GM12864 (cell line): ENCODE results near the gene TMEM132D.

Experiments used
- DNase-seq: peaks from one replicate; pipeline ENCODE4 v3.0.0-alpha.2; 2011; ENCODE audit warnings: low read depth
- H3K4me3 ChIP-seq: 2 replicates; pipeline ENCODE4 v1.5.1; 2011; ENCODE audit warnings: mild to moderate bottlenecking, low read depth, low read length, control low read depth
- TF ChIP-seq, protein P1 (sequence below): IDR thresholded peaks from 2 replicates; pipeline ENCODE4 v1.5.1; 2011; ENCODE audit warnings: low read depth, mild to moderate bottlenecking, moderate library complexity, low read length, control low read depth, inconsistent platforms; ENCODE audit errors: missing control alignments

TMEM132D gene

DNA sequence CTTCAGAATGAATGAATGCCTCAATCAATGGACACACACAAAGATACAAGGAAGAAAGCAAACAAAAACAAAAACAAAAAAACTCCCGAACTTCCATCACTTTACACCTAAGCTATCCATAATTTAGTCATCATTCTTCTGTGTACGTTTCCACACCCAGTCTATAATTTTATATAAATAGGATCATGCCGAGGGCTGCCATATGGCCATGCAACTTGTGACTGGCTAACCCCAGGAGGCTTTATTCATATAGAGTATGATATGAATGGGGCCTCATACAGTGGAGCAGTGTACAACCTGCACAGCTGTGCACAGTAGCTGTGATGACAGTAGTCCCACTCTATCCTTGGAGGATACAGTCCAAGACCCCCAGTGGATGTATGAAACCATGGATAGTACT is 365.7 kb downstream of the TMEM132D start:
- DNase-seq = no peak
- TF ChIP-seq, protein P1, sequence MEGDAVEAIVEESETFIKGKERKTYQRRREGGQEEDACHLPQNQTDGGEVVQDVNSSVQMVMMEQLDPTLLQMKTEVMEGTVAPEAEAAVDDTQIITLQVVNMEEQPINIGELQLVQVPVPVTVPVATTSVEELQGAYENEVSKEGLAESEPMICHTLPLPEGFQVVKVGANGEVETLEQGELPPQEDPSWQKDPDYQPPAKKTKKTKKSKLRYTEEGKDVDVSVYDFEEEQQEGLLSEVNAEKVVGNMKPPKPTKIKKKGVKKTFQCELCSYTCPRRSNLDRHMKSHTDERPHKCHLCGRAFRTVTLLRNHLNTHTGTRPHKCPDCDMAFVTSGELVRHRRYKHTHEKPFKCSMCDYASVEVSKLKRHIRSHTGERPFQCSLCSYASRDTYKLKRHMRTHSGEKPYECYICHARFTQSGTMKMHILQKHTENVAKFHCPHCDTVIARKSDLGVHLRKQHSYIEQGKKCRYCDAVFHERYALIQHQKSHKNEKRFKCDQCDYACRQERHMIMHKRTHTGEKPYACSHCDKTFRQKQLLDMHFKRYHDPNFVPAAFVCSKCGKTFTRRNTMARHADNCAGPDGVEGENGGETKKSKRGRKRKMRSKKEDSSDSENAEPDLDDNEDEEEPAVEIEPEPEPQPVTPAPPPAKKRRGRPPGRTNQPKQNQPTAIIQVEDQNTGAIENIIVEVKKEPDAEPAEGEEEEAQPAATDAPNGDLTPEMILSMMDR = no peak
- H3K4me3 ChIP-seq = no peak overlapping the region

DNA sequence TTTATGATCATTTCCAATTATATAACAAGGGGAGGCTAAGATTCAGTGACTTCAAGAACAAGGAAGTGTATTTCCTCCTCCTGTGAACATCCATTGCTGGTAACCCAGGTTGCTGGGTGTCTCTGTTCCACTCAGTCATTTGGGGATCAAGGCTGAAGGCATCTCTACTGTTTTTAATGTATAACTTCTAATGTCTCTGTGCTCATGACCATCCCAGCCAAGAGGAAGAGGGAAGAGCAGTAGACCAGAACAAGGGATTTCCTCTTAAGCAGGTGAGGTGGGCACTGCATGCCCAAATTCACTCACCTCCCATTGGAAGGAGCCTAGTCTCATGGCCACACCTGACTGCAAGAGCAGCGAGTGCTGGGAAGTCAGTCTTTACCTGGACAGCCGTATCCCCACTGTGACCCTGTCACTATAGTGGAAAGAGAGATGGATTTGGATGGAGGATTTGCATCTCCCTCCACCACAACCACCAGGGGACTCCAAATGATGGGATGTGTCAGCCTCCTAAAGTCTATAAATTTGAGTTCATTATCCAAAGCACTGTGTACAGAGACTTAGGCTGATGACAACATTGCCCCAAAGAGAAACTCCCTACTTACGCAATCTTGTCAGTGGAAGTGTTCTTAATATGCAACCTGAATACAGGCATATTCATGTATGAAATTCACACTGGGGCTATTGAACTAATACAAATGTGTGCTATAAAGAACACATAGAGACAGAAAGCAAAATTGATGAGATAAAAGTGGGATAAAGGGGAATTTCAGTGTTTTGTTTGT is 368.7 kb downstream of the TMEM132D start:
- DNase-seq = no peak
- no peak overlapping the region for H3K4me3 ChIP-seq
- TF ChIP-seq, protein P1 = no peak

DNA sequence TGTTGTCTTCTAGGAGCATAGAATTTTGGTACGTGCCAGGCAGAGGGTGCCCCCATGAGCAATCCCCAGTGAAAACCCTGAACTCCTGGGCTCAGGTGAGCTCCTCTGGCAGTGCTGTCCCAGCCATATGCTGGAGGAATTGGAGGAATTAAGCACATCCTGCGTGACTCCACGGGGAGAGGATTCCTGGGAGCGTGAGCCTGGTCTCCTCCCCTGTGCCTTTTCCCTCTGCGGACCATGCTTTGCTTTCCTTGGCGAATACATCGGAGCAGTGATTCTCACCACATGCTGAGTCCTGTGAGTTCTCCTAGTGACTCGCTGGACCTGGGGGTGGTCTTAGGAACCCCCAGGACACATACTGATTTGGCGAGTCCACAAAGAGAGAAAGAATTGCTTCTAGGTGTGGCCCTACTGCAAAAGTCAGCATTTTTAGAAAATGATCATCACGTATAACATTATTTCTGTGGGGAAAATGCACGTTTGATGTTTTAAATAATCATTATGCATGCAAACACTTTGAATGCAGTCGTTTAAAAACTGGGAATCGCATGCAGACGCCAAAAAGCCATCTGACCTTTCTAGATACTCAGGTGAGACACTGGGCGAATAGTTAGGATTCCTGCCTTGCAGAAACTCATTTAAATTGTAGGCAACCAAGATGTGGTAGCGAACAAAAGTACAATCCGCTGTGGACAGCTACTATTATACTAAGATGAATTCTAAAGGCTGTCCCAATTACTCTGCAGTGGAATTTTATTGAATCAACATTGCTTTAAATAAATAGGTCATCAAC is 370.9 kb downstream of the TMEM132D start:
- H3K4me3 ChIP-seq = no peak overlapping the region
- TF ChIP-seq, protein P1 = no peak
- DNase-seq = no peak

DNA sequence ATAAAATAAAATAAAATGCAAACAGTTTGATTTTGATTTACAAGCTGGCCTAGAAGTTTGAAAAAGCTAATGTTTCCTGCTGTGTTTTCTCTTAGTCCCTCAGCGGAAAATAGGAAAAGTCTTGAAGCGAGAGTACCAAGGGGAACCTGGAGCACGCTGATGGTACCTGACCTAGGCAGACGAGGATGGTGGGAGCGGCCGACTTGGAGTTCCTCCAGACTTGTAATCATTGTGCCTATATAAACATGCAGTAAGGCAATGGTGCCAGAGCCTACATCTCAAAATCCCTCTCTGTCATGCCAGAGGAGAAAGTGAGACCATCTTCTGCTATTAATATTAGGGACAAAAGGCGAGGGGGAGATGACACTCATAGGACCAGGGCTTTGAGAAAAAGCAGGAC is 371.7 kb downstream of the TMEM132D start:
- no peak overlapping the region for H3K4me3 ChIP-seq
- no peak for DNase-seq
- TF ChIP-seq, protein P1 = no peak

DNA sequence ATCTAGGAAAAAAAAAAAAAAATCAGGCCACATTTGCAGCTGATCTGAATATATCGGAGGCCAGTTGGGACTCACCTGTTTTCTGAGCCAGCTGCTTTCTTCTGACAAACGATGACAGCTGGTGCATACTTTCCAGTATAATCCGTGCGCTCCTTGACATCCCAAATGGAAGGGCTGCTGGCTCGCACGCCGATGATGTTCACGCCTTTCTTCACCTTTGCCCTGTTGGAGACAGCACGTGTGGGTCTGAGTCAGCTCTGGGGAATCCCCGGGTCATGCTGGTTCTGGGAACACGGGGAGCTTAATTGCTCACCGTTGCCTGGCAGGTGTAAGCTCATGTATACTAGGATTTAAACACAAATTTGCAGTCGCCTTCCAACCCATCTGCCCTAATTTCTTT is 372.8 kb downstream of the TMEM132D start:
- TF ChIP-seq, protein P1 = no peak
- H3K4me3 ChIP-seq = no peak overlapping the region
- DNase-seq = no peak

DNA sequence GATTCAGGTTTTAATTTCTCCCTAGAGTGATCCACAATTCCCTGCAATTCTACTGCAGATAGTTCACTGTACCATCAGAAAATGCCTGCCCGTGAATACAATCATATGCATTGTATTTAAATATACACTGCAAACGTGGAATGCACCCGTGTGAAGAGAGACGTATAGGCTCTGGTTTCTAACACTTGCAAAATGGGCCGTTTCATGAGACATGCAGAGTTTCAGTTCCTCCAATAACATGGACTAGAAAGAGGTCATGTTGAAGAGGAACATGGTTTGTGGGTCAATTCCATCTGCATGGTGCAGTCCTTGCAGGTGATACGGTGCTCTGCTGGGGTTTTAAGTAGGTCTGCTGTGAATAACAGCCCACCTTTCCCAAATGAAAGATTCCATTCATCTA is 373.3 kb downstream of the TMEM132D start:
- H3K4me3 ChIP-seq = no peak overlapping the region
- TF ChIP-seq, protein P1 = no peak
- no peak for DNase-seq

DNA sequence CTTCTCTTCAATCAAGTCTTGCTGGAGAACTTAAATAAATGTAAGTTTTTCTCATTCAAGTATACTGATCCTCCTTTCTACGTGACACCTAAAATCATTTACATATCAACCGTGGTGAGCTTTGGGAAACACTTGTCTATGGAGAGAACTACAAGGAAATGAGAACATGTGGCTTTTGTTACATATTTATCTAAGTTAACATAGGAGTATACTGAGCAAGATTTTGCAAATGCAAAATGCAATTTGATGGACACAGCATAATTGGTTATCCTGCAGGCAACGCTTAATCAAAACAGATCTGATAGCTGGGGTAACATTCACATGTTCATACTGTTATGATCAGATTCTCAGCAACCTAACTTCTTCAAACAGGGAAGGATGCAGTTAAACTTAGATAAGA is 376.3 kb downstream of the TMEM132D start:
- no peak for DNase-seq

More for the DNA sequence above, 376.3 kb downstream of the TMEM132D start:
- no peak overlapping the region for H3K4me3 ChIP-seq
- TF ChIP-seq, protein P1 = no peak
